ENCODE measurements around the gene SSBP2.

DNA sequence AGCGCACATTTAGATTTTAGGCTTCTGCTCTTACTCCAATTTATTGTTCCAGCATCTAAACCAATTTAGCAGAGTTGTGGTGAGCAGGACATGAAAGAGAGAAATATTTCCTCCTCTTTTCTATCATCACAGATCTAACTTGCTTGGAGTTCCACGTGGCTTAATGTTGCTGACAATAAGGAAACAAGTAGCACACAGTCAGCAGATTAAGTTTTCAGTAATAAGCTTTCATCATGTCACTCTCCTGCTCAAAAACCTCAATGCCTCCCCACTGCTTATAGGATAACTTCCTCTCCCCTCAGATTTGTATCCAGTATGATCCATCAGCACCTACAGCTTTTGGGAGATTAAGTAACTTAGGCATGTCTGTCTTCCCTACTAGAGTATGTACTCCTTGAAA lies 10.4 kb upstream of the SSBP2 start:
- TF ChIP-seq, protein P1, sequence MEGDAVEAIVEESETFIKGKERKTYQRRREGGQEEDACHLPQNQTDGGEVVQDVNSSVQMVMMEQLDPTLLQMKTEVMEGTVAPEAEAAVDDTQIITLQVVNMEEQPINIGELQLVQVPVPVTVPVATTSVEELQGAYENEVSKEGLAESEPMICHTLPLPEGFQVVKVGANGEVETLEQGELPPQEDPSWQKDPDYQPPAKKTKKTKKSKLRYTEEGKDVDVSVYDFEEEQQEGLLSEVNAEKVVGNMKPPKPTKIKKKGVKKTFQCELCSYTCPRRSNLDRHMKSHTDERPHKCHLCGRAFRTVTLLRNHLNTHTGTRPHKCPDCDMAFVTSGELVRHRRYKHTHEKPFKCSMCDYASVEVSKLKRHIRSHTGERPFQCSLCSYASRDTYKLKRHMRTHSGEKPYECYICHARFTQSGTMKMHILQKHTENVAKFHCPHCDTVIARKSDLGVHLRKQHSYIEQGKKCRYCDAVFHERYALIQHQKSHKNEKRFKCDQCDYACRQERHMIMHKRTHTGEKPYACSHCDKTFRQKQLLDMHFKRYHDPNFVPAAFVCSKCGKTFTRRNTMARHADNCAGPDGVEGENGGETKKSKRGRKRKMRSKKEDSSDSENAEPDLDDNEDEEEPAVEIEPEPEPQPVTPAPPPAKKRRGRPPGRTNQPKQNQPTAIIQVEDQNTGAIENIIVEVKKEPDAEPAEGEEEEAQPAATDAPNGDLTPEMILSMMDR (IDR thresholded peaks at IDR 0.05; ENCODE audit: low read depth, low read length) = no peak
- no peak for TF ChIP-seq POLR2A (IDR thresholded peaks at IDR 0.05; ENCODE audit: extremely low read depth, insufficient read length)
